ENCODE results near the gene ABCC10. TPM values are rescaled to one million over a fixed set of nuclear protein-coding genes. Genes with fewer than 3 reads are reported as not detected.
A peak's percentile ranks its signal among the peaks of the same experiment; 100 is the strongest.
"Not testable (repeated sequence)": the region's sequence is repeated elsewhere in the genome, so short reads cannot be mapped to it uniquely, and the experiment has no call there.

Gene ABCC10
- total and polyA plus RNA-seq, 4 donors: 1.4 to 35.1 (median 25.0) TPM

- no peaks in the 10 kb centered on the region for H3K36me3 ChIP-seq (ENCODE audit: control insufficient read depth in 1 of 2, insufficient read depth in 2 of 2, low read length in 1 of 2)
- H3K4me1 ChIP-seq (ENCODE audit: control insufficient read depth in 1 of 2, insufficient read depth in 2 of 2, low read length in 2 of 2): no peaks in the 10 kb centered on the region
- intact Hi-C loops (cut with DNase I): loop anchor here in 1 of 2 donors (2.0 kb wide), 1 partner anchor 42 kb away; the partner anchor contains the start of gene DLK2
- no peaks in the 10 kb centered on the region for H3K27me3 ChIP-seq (ENCODE audit: control insufficient read depth in 1 of 2, insufficient read depth in 2 of 2, low read length in 1 of 2)
- no peak overlapping the region for H3K4me3 ChIP-seq (ENCODE audit: low read length in 2 of 2)
- ATAC-seq (ENCODE audit: low FRiP score) (peak; percentile 23), DNase-seq (peak; percentile 64 to 84)
- H3K27ac ChIP-seq (ENCODE audit: low read depth in 1 of 2, low read length in 2 of 2): no peak overlapping the region
- no peaks in the 10 kb centered on the region for H3K9me3 ChIP-seq (ENCODE audit: control insufficient read depth, low read length)
- WGBS, 2 donors: 15 to 19% methylated on average over 14 to 18 of the region's 18 CpGs
Measured at GRCh38 chr6:43496370-43497128, 69.2 kb downstream of the ABCC10 start.

GRCh38 chr6:43497129-43497396 is 69.7 kb downstream of the ABCC10 start:
- no peaks in the 10 kb centered on the region for H3K27me3 ChIP-seq (ENCODE audit: control insufficient read depth in 1 of 2, insufficient read depth in 2 of 2, low read length in 1 of 2)
- no peak overlapping the region for H3K4me3 ChIP-seq (ENCODE audit: low read length in 2 of 2)
- WGBS, 2 donors: 29 to 37% methylated on average over 6 of the region's 6 CpGs
- no peaks in the 10 kb centered on the region for H3K36me3 ChIP-seq (ENCODE audit: control insufficient read depth in 1 of 2, insufficient read depth in 2 of 2, low read length in 1 of 2)
- no peaks in the 10 kb centered on the region for H3K9me3 ChIP-seq (ENCODE audit: control insufficient read depth, low read length)
- intact Hi-C loops (cut with DNase I): loop anchor here in 1 of 2 donors (2.0 kb wide), 1 partner anchor 42 kb away; the partner anchor contains the start of gene DLK2
- DNase-seq (no peak), ATAC-seq (ENCODE audit: low FRiP score) (no peak)
- H3K4me1 ChIP-seq (ENCODE audit: control insufficient read depth in 1 of 2, insufficient read depth in 2 of 2, low read length in 2 of 2): no peaks in the 10 kb centered on the region
- H3K27ac ChIP-seq (ENCODE audit: low read depth in 1 of 2, low read length in 2 of 2): no peak overlapping the region

- Histone ChIP-seq H3K27ac (ENCODE audit: low read depth in 1 of 2, low read length in 2 of 2) (no peak overlapping the region), H3K27me3 (ENCODE audit: control insufficient read depth in 1 of 2, insufficient read depth in 2 of 2, low read length in 1 of 2) (no peaks in the 10 kb centered on the region), H3K4me1 (ENCODE audit: control insufficient read depth in 1 of 2, insufficient read depth in 2 of 2, low read length in 2 of 2) (no peaks in the 10 kb centered on the region), H3K36me3 (ENCODE audit: control insufficient read depth in 1 of 2, insufficient read depth in 2 of 2, low read length in 1 of 2) (peaks cover 0 to 3% of the 10 kb centered on the region in 2 donors), H3K9me3 (ENCODE audit: control insufficient read depth, low read length) (no peaks in the 10 kb centered on the region), H3K4me3 (ENCODE audit: low read length in 2 of 2) (no peak overlapping the region)
- DNase-seq (no peak), ATAC-seq (ENCODE audit: low FRiP score) (no peak)
- intact Hi-C loops (cut with DNase I): loop anchor here in 1 of 2 donors (2.0 kb wide), 1 partner anchor 43 kb away; the partner anchor contains the start of gene DLK2
- WGBS, 2 donors: 91 to 93% methylated on average over 12 of the region's 12 CpGs
Measured at GRCh38 chr6:43497689-43498088, 70.3 kb downstream of the ABCC10 start.

DNA sequence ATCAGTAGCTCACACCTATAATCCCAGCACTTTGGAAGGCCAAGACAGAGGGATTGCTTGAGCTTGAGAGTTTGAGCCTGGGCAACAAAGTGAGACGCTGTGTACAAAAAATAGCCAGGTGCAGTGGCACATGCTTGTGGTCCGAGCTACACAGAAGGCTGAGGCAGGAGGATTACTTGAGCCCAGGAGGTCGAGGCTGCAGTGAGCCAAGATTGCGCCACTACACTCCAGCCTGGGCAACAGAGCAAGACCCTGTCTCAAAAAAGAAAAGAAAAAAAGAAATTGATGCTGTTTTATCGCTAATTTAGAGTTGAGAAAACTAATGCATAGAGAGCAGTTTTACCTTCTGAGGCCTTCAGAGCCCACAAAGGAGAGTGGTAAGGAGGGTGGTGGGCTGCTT is 71.0 kb downstream of the ABCC10 start:
- H3K4me1 ChIP-seq (ENCODE audit: control insufficient read depth in 1 of 2, insufficient read depth in 2 of 2, low read length in 2 of 2); H3K4me3 ChIP-seq (ENCODE audit: low read length in 2 of 2); ATAC-seq (ENCODE audit: low FRiP score); DNase-seq; H3K9me3 ChIP-seq (ENCODE audit: control insufficient read depth, low read length); H3K36me3 ChIP-seq (ENCODE audit: control insufficient read depth in 1 of 2, insufficient read depth in 2 of 2, low read length in 1 of 2); H3K27ac ChIP-seq (ENCODE audit: low read depth in 1 of 2, low read length in 2 of 2); intact Hi-C loops (cut with DNase I); H3K27me3 ChIP-seq (ENCODE audit: control insufficient read depth in 1 of 2, insufficient read depth in 2 of 2, low read length in 1 of 2): not testable (repeated sequence)
- 90 to 94% methylated on average over 5 of the region's 5 CpGs for WGBS, 2 donors

DNA sequence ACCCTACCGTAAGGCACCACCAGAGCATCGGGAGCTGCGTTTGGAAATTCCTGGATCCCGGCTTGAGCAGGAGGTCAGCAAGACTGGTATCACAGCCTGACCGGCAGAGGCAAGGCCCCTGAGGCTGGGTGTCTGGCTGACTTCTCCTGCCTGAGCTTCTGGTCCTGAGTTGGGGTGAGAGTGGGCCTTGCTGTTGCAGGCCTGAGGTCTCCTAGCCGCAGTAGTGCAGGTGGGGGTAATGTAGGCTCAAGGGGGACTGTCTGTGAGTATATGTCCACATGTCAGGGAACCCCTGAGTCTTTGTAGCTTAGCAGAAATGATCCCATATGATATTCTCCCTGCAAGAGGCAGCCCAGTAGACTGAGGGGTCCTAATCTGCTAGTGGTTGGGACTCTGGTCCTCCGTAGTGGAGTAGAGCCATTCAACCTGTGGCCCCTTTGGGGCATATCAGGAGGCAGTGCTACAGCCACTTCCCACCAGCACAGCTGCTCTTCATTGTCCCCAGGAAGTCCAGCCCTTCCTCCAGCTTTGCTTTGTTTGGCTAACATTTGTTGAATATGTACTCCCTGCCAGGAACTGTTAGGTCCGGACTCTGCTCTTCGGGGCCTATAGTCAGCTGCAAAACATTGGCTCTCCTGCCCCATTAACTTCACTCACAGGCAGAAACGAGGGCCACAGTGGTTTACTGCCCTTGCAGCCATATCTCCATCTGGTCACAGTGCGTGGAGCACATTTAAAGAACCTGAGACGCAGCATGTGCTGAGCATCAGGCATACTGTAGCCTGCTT is 71.9 kb downstream of the ABCC10 start:
- intact Hi-C loops (cut with DNase I): no loop called here
- no peaks in the 10 kb centered on the region for H3K4me1 ChIP-seq (ENCODE audit: control insufficient read depth in 1 of 2, insufficient read depth in 2 of 2, low read length in 2 of 2)

More for the DNA sequence above, 71.9 kb downstream of the ABCC10 start:
- Histone ChIP-seq H3K9me3 (ENCODE audit: control insufficient read depth, low read length) (no peaks in the 10 kb centered on the region), H3K27ac (ENCODE audit: low read depth in 1 of 2, low read length in 2 of 2) (peak overlapping the region in 1 of 2 donors; percentile 14), H3K4me3 (ENCODE audit: low read length in 2 of 2) (no peak overlapping the region), H3K36me3 (ENCODE audit: control insufficient read depth in 1 of 2, insufficient read depth in 2 of 2, low read length in 1 of 2) (peaks cover 0 to 12% of the 10 kb centered on the region in 2 donors), H3K27me3 (ENCODE audit: control insufficient read depth in 1 of 2, insufficient read depth in 2 of 2, low read length in 1 of 2) (no peaks in the 10 kb centered on the region)
- DNase-seq: no peak
- ATAC-seq (ENCODE audit: low FRiP score): no peak
- WGBS, 2 donors: 44 to 48% methylated on average over 12 of the region's 12 CpGs

Small RNAs within 50 kb of the gene (microRNA-seq; reads per million reads assigned to microRNA genes)
- gene MIR6780B: 0 to 0.60 reads per million in 2 donors

Other genes starting within 250 kb of the ABCC10 start
- 10 to 100 TPM; 32.6 to 54.6 TPM for gene CUL9, start 245.3 kb upstream of the ABCC10 start, total RNA-seq
- gene CUL9, start 245.3 kb upstream of the ABCC10 start, polyA plus RNA-seq: 100 to 1,000 TPM in 1 of 2 donors, 1 to 10 TPM in 1; 8.1 to 106 TPM
- 10 to 100 TPM; 10.2 to 18.1 TPM for gene DNPH1, start 198.1 kb upstream of the ABCC10 start, total RNA-seq
- gene DNPH1, start 198.1 kb upstream of the ABCC10 start, polyA plus RNA-seq: 10 to 100 TPM; 36.8 to 87.4 TPM
- under 1 TPM in 1 of 2 donors, not detected in 1; 0.12 TPM for gene TTBK1, start 184.1 kb upstream of the ABCC10 start, total RNA-seq
- gene TTBK1, start 184.1 kb upstream of the ABCC10 start, polyA plus RNA-seq: not detected
- not detected for gene SLC22A7, start 129.3 kb upstream of the ABCC10 start, total RNA-seq
- not detected for gene SLC22A7, start 129.3 kb upstream of the ABCC10 start, polyA plus RNA-seq
- gene CRIP3, start 118.7 kb upstream of the ABCC10 start, total RNA-seq: 1 to 10 TPM in 1 of 2 donors, under 1 TPM in 1; 0.65 to 2.2 TPM
- gene CRIP3, start 118.7 kb upstream of the ABCC10 start, polyA plus RNA-seq: 1 to 10 TPM in 1 of 2 donors, not detected in 1; 1.8 TPM
- 10 to 100 TPM; 12.1 to 21.3 TPM for gene ZNF318, start 57.9 kb upstream of the ABCC10 start, total RNA-seq
- gene ZNF318, start 57.9 kb upstream of the ABCC10 start, polyA plus RNA-seq: 1 to 10 TPM; 2.6 to 9.2 TPM
- gene DLK2, start 28.0 kb downstream of the ABCC10 start, total RNA-seq: not detected
- gene DLK2, start 28.0 kb downstream of the ABCC10 start, polyA plus RNA-seq: not detected
- 10 to 100 TPM; 30.6 to 35.5 TPM for gene TJAP1, start 50.0 kb downstream of the ABCC10 start, total RNA-seq
- gene TJAP1, start 50.0 kb downstream of the ABCC10 start, polyA plus RNA-seq: 10 to 100 TPM in 1 of 2 donors, 1 to 10 TPM in 1; 6.3 to 38.7 TPM
- gene LRRC73, start 82.8 kb downstream of the ABCC10 start, total RNA-seq: under 1 TPM; 0.39 to 0.62 TPM
- gene LRRC73, start 82.8 kb downstream of the ABCC10 start, polyA plus RNA-seq: 1 to 10 TPM in 1 of 2 donors, under 1 TPM in 1; 0.50 to 1.6 TPM
- 10 to 100 TPM; 64.5 to 78.5 TPM for gene YIPF3, start 89.4 kb downstream of the ABCC10 start, total RNA-seq
- gene YIPF3, start 89.4 kb downstream of the ABCC10 start, polyA plus RNA-seq: 100 to 1,000 TPM in 1 of 2 donors, 10 to 100 TPM in 1; 33.4 to 103 TPM
- gene POLR1C, start 89.5 kb downstream of the ABCC10 start, total RNA-seq: 10 to 100 TPM; 27.4 to 27.6 TPM
- gene POLR1C, start 89.5 kb downstream of the ABCC10 start, polyA plus RNA-seq: 10 to 100 TPM; 11.0 to 16.5 TPM
- gene XPO5, start 148.5 kb downstream of the ABCC10 start, total RNA-seq: 10 to 100 TPM; 19.7 to 30.6 TPM
- 10 to 100 TPM in 1 of 2 donors, 1 to 10 TPM in 1; 2.6 to 13.7 TPM for gene XPO5, start 148.5 kb downstream of the ABCC10 start, polyA plus RNA-seq
- gene POLH, start 148.6 kb downstream of the ABCC10 start, total RNA-seq: 10 to 100 TPM in 1 of 2 donors, 1 to 10 TPM in 1; 8.3 to 15.2 TPM
- 1 to 10 TPM; 3.6 to 5.5 TPM for gene POLH, start 148.6 kb downstream of the ABCC10 start, polyA plus RNA-seq
- gene GTPBP2, start 201.7 kb downstream of the ABCC10 start, total RNA-seq: 10 to 100 TPM; 60.3 to 62.6 TPM
- gene GTPBP2, start 201.7 kb downstream of the ABCC10 start, polyA plus RNA-seq: 10 to 100 TPM; 22.9 to 62.8 TPM
- gene MAD2L1BP, start 208.3 kb downstream of the ABCC10 start, total RNA-seq: 10 to 100 TPM; 13.6 TPM
- gene MAD2L1BP, start 208.3 kb downstream of the ABCC10 start, polyA plus RNA-seq: 10 to 100 TPM; 19.2 to 24.3 TPM
- gene RSPH9, start 217.5 kb downstream of the ABCC10 start, total RNA-seq: under 1 TPM; 0.23 to 0.75 TPM
- gene RSPH9, start 217.5 kb downstream of the ABCC10 start, polyA plus RNA-seq: under 1 TPM; 0.13 to 0.54 TPM

Measured in aorta (tissue), 5 donors.